ENCODE data around the gene LMAN1L. TPM values are rescaled to one million over a fixed set of nuclear protein-coding genes. Genes with fewer than 3 reads are reported as not detected.

Gene LMAN1L
- total RNA-seq, 5 donors from 2014 or later (not counting 1 experiment from before 2014, with no cell fraction given), result 0.42 to 1.6 (median 0.44) TPM

DNA sequence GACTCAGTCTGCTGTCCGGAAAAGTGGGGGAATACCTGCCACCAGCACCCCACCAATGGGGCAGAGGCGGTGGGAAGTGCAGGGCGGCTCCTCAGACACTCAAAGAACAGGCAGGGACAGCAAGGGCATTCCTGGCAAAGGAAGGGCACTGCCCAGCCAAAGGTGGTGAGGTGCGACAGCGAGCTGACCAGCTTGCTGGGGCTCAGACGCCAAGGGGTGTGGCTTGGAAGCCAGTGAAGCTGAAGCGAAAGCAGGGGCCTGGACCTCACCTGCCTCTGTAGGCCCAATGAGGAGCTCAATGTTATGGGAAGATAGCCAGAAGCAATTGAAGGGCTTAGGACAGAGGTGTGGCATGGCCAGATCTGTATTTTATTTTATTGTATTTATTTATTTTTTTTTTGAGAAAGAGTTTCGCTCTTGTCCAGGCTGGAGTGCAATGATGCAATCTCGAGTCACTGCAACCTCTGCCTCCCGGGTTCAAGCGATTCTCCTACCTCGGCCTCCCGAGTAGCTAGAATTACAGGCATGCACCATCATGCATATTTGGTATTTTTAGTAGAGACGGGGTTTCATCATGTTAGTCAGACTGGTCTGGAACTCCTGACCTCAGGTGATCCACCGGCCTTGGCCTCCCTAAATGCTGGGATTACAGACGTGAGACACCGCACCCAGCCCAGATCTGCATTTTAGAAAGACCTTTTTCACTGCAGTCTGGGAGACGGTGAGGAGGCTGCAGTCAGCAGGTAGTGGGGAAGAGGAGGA is 4.4 kb upstream of the LMAN1L start:
- ATAC-seq (replicated peaks in 1 of 4) (no peak), DNase-seq (no peak)
- peaks cover 5% of the 10 kb centered on the region for H3K36me3 Mint-ChIP-seq
- Histone ChIP-seq H3K27ac (ENCODE audit: low read length) (peak overlapping the region; percentile 52), H3K9me3 (no peaks in the 10 kb centered on the region), H3K4me3 (ENCODE audit: control insufficient read depth in 1 of 2, extremely low read depth in 1 of 2, low read length in 1 of 2) (no peak overlapping the region), H3K4me1 (ENCODE audit: control insufficient read depth in 1 of 2, extremely low read depth in 1 of 2, insufficient read depth in 2 of 2, low read length in 2 of 2) (peaks cover 6 to 29% of the 10 kb centered on the region in 2 experiments), H3K27me3 (replicated peaks in 1 of 2; ENCODE audit: control insufficient read depth in 2 of 2, extremely low read depth in 1 of 2, insufficient read depth in 2 of 2, low read length in 1 of 2) (no peaks in the 10 kb centered on the region), H3K36me3 (ENCODE audit: control insufficient read depth in 2 of 2, extremely low read depth in 1 of 2, insufficient read depth in 1 of 2, low read length in 1 of 2) (peaks cover 0 to 14% of the 10 kb centered on the region in 2 donors)
- no peak overlapping the region for H3K4me3 Mint-ChIP-seq
- ChIA-PET POLR2A (interaction anchor here in 1 of 2 donors (0.5 kb wide), 1 partner anchor 61 kb away, joined by 3 read pairs; no protein-coding TSS in a partner anchor), CTCF (no interaction called here)
- WGBS (ENCODE audit: insufficient coverage), result 89% methylated on average over 15 of the region's 18 CpGs
- no peaks in the 10 kb centered on the region for H3K9me3 Mint-ChIP-seq
- peaks cover 26 to 34% (median 32%) of the 10 kb centered on the region in 3 donors for H3K4me1 Mint-ChIP-seq
- H3K27ac Mint-ChIP-seq, result peak overlapping the region; percentile 77 to 90
- no peaks in the 10 kb centered on the region for H3K27me3 Mint-ChIP-seq

DNA sequence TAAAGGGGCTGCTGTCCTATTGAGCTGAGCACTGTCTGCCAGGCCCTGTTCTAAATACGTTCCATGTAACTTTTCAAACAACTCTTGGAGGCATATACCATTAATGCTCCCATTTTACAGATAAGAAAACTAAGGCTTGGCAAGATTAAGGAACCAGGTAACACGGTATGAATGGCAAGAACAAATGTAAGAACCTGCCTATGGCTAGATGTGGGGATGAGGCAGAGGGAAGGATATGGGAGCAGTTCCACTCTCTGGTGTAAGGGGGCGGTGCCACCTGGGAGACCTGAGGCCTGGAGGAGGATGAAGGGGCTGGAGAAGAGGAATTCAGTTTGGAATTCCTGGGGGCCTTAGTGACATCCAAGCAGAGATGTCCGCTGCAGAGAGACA is 3.8 kb upstream of the LMAN1L start:
- ChIA-PET CTCF (no interaction called here), POLR2A (no interaction called here)
- H3K4me3 Mint-ChIP-seq, result no peak overlapping the region
- H3K36me3 Mint-ChIP-seq, result peaks cover 4% of the 10 kb centered on the region
- peaks cover 26 to 34% (median 32%) of the 10 kb centered on the region in 3 donors for H3K4me1 Mint-ChIP-seq
- Histone ChIP-seq H3K4me1 (ENCODE audit: control insufficient read depth in 1 of 2, extremely low read depth in 1 of 2, insufficient read depth in 2 of 2, low read length in 2 of 2) (peaks cover 6 to 29% of the 10 kb centered on the region in 2 experiments), H3K4me3 (ENCODE audit: control insufficient read depth in 1 of 2, extremely low read depth in 1 of 2, low read length in 1 of 2) (no peak overlapping the region), H3K36me3 (ENCODE audit: control insufficient read depth in 2 of 2, extremely low read depth in 1 of 2, insufficient read depth in 1 of 2, low read length in 1 of 2) (peaks cover 0 to 8% of the 10 kb centered on the region in 2 donors), H3K27ac (ENCODE audit: low read length) (peak overlapping the region; percentile 34), H3K9me3 (no peaks in the 10 kb centered on the region), H3K27me3 (replicated peaks in 1 of 2; ENCODE audit: control insufficient read depth in 2 of 2, extremely low read depth in 1 of 2, insufficient read depth in 2 of 2, low read length in 1 of 2) (no peaks in the 10 kb centered on the region)
- peak overlapping the region; percentile 68 to 71 for H3K27ac Mint-ChIP-seq
- ATAC-seq (replicated peaks in 1 of 4), result no peak
- H3K9me3 Mint-ChIP-seq, result no peaks in the 10 kb centered on the region
- 63% methylated on average over 3 of the region's 4 CpGs for WGBS (ENCODE audit: insufficient coverage)
- no peak for DNase-seq
- no peaks in the 10 kb centered on the region for H3K27me3 Mint-ChIP-seq

DNA sequence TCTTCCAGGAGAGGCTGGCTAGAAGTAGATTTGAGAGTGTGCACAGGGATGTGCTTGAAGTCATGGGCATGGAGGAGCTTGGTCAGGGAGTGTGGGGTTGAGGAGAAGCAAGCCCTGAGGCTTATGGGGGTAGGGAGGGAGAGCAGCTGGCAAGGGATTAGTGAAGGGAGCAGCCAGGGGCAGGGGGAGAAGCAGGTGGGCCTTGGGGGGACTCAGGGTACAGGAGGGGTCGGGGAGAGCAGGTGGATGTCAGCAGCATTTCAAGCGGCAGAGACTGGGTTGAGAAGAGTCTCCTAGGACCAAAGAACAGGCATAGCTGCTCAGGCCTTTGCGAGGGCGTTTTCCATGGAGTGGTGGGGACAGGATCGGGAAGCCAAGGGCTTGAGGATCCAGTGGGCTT is 3.4 kb upstream of the LMAN1L start:
- WGBS (ENCODE audit: insufficient coverage), result 91% methylated on average over 4 of the region's 5 CpGs

DNA sequence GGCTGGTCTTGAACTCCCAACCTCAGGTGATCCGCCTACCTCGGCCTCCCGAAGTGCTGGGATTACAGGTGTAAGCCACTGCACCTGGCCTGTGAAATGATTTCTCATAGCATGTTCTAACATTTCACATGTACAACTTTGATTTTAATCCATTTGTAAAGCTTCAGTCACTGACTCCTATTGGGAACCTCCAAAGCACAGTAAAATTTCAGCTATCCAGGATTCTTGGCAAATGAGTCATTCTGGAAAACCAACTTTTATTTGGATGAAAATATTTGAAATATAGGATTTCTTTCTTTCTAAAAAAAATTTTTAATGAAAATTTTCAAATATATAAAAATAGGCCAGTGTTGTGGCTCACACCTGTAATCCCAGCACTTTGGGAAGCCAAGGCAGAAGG is 2.7 kb upstream of the LMAN1L start:
- H3K4me3 ChIP-seq (ENCODE audit: control insufficient read depth in 1 of 2, extremely low read depth in 1 of 2, low read length in 1 of 2), result no peak overlapping the region
- peaks cover 0 to under 1% of the 10 kb centered on the region in 2 donors for H3K36me3 ChIP-seq (ENCODE audit: control insufficient read depth in 2 of 2, extremely low read depth in 1 of 2, insufficient read depth in 1 of 2, low read length in 1 of 2)
- Mint-ChIP-seq H3K4me1 (peaks cover 26 to 34% (median 27%) of the 10 kb centered on the region in 3 donors), H3K9me3 (no peaks in the 10 kb centered on the region), H3K4me3 (no peak overlapping the region), H3K36me3 (no peaks in the 10 kb centered on the region), H3K27ac (peak overlapping the region in 1 of 2 donors; percentile 72), H3K27me3 (no peaks in the 10 kb centered on the region)
- ChIA-PET CTCF (interaction anchor here in 1 of 2 donors (0.8 kb wide), 1 partner anchor 176 kb away, joined by 3 read pairs; no protein-coding TSS in a partner anchor), POLR2A (no interaction called here)
- no peaks in the 10 kb centered on the region for H3K9me3 ChIP-seq
- DNase-seq, result no peak
- peaks cover 0 to 2% of the 10 kb centered on the region in 2 experiments for H3K27me3 ChIP-seq (replicated peaks in 1 of 2; ENCODE audit: control insufficient read depth in 2 of 2, extremely low read depth in 1 of 2, insufficient read depth in 2 of 2, low read length in 1 of 2)
- no peak for ATAC-seq (replicated peaks in 1 of 4)
- no peak overlapping the region for H3K27ac ChIP-seq (ENCODE audit: low read length)
- peaks cover 6 to 29% of the 10 kb centered on the region in 2 experiments for H3K4me1 ChIP-seq (ENCODE audit: control insufficient read depth in 1 of 2, extremely low read depth in 1 of 2, insufficient read depth in 2 of 2, low read length in 2 of 2)
- WGBS (ENCODE audit: insufficient coverage), result 93% methylated on average over 3 of the region's 3 CpGs

More for the DNA sequence above, 3.4 kb upstream of the LMAN1L start:
- peaks cover 26 to 34% (median 29%) of the 10 kb centered on the region in 3 donors for H3K4me1 Mint-ChIP-seq
- no peaks in the 10 kb centered on the region for H3K9me3 Mint-ChIP-seq
- no peak overlapping the region for H3K4me3 Mint-ChIP-seq
- no peaks in the 10 kb centered on the region for H3K9me3 ChIP-seq
- H3K36me3 Mint-ChIP-seq, result peaks cover under 1% of the 10 kb centered on the region
- DNase-seq (no peak), ATAC-seq (replicated peaks in 1 of 4) (no peak)
- ChIA-PET CTCF (no interaction called here), POLR2A (no interaction called here)
- H3K27me3 Mint-ChIP-seq, result no peaks in the 10 kb centered on the region
- peaks cover 0 to 4% of the 10 kb centered on the region in 2 donors for H3K36me3 ChIP-seq (ENCODE audit: control insufficient read depth in 2 of 2, extremely low read depth in 1 of 2, insufficient read depth in 1 of 2, low read length in 1 of 2)
- H3K27me3 ChIP-seq (replicated peaks in 1 of 2; ENCODE audit: control insufficient read depth in 2 of 2, extremely low read depth in 1 of 2, insufficient read depth in 2 of 2, low read length in 1 of 2), result no peaks in the 10 kb centered on the region
- peak overlapping the region; percentile 34 for H3K27ac ChIP-seq (ENCODE audit: low read length)
- peaks cover 6 to 29% of the 10 kb centered on the region in 2 experiments for H3K4me1 ChIP-seq (ENCODE audit: control insufficient read depth in 1 of 2, extremely low read depth in 1 of 2, insufficient read depth in 2 of 2, low read length in 2 of 2)
- no peak overlapping the region for H3K4me3 ChIP-seq (ENCODE audit: control insufficient read depth in 1 of 2, extremely low read depth in 1 of 2, low read length in 1 of 2)
- H3K27ac Mint-ChIP-seq, result peak overlapping the region; percentile 68 to 71

DNA sequence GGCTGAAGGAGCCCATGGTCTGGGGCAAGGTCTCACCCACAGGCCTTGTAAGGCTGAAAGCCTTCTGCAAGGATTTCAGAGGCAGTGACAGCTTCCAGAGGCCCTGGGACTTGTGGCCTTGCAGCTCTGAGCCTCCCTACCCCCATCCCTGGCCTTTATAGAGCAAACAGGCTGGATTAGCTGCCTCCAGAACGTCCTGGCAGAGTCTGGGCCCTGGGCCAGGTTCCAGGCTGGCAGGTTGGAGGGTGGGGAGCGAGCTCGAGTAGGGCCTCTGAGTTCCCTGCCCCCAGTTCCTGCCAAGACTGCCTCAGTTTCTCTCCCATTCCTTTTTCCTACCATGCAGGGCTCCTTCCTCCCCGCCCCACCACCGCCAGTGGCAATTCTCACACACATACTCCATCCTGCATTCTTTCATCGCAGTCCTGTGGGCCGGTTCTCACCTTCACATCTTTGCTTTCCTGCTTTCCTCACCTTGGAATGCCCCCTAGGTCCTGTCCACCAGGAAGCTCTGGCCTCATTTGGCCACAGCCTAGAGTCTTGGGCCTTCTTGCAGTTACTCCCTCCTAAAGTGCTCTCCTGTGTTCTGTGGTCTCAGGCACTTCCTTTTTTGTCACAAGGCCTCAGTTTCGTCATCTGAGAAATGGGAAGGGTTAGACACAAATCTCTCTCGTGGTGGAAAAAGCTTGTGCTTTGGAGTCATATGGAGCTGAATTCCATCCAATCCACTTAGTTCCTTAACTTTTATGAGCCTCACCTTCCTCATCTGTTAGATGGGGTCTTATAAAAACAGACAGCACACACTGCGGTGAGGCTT is 2.7 kb downstream of the LMAN1L start:
- CTCF ChIA-PET, result no interaction called here
- H3K27ac Mint-ChIP-seq, result no peak overlapping the region
- H3K27me3 Mint-ChIP-seq, result peaks cover 0 to 2% of the 10 kb centered on the region in 2 donors
- Histone ChIP-seq H3K4me1 (ENCODE audit: control insufficient read depth in 1 of 2, extremely low read depth in 1 of 2, insufficient read depth in 2 of 2, low read length in 2 of 2) (peaks cover 0 to 11% of the 10 kb centered on the region in 2 experiments), H3K27ac (ENCODE audit: low read length) (no peak overlapping the region), H3K36me3 (ENCODE audit: control insufficient read depth in 2 of 2, extremely low read depth in 1 of 2, insufficient read depth in 1 of 2, low read length in 1 of 2) (no peaks in the 10 kb centered on the region), H3K27me3 (replicated peaks in 1 of 2; ENCODE audit: control insufficient read depth in 2 of 2, extremely low read depth in 1 of 2, insufficient read depth in 2 of 2, low read length in 1 of 2) (peaks cover 0 to 34% of the 10 kb centered on the region in 2 experiments), H3K4me3 (ENCODE audit: control insufficient read depth in 1 of 2, extremely low read depth in 1 of 2, low read length in 1 of 2) (no peak overlapping the region), H3K9me3 (no peaks in the 10 kb centered on the region)
- H3K4me3 Mint-ChIP-seq, result no peak overlapping the region
- H3K4me1 Mint-ChIP-seq, result peaks cover 0 to 13% (median 8%) of the 10 kb centered on the region in 3 donors
- H3K9me3 Mint-ChIP-seq, result no peaks in the 10 kb centered on the region
- ATAC-seq (replicated peaks in 1 of 4) (no peak), DNase-seq (no peak)
- POLR2A ChIA-PET, result no interaction called here
- 97% methylated on average over 6 of the region's 10 CpGs for WGBS (ENCODE audit: insufficient coverage)
- H3K36me3 Mint-ChIP-seq, result no peaks in the 10 kb centered on the region

DNA sequence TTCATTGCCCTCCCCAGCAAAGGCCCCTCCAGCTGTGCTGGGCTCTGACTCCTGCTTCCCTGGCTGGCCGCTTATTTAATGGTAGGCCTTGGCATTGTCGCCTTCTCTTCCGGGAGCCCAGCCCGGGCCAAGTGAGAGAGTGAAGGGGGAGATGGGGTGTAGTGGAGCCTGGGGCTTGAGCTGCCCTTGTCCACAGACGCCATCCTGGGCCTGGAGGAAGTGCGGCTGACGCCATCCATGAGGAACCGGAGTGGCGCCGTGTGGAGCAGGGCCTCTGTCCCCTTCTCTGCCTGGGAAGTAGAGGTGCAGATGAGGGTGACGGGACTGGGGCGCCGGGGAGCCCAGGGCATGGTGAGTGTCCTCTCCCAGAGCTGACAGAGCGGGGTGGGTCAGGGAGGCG is 3.3 kb downstream of the LMAN1L start:
- Mint-ChIP-seq H3K4me1 (peaks cover 0 to 13% (median 8%) of the 10 kb centered on the region in 3 donors), H3K27ac (no peak overlapping the region), H3K4me3 (no peak overlapping the region), H3K36me3 (no peaks in the 10 kb centered on the region), H3K27me3 (peaks cover 0 to 2% of the 10 kb centered on the region in 2 donors), H3K9me3 (no peaks in the 10 kb centered on the region)
- Histone ChIP-seq H3K9me3 (no peaks in the 10 kb centered on the region), H3K4me3 (ENCODE audit: control insufficient read depth in 1 of 2, extremely low read depth in 1 of 2, low read length in 1 of 2) (no peak overlapping the region), H3K4me1 (ENCODE audit: control insufficient read depth in 1 of 2, extremely low read depth in 1 of 2, insufficient read depth in 2 of 2, low read length in 2 of 2) (peaks cover 0 to 13% of the 10 kb centered on the region in 2 experiments), H3K27me3 (replicated peaks in 1 of 2; ENCODE audit: control insufficient read depth in 2 of 2, extremely low read depth in 1 of 2, insufficient read depth in 2 of 2, low read length in 1 of 2) (peaks cover 0 to 39% of the 10 kb centered on the region in 2 experiments), H3K36me3 (ENCODE audit: control insufficient read depth in 2 of 2, extremely low read depth in 1 of 2, insufficient read depth in 1 of 2, low read length in 1 of 2) (no peaks in the 10 kb centered on the region), H3K27ac (ENCODE audit: low read length) (no peak overlapping the region)
- no peak for ATAC-seq (replicated peaks in 1 of 4)
- DNase-seq, result no peak
- ChIA-PET POLR2A (no interaction called here), CTCF (no interaction called here)
- whole genome bisulfite sequencing (ENCODE audit: insufficient coverage), result 93% methylated on average over 11 of the region's 15 CpGs

All from T-cell (primary cell).